Measurements from ENCODE around the gene TMEM82.

The TMEM82 gene

GRCh38 chr1:15777909-15778707 is 35.8 kb downstream of the TMEM82 start:
- no peak for TF ChIP-seq CTCF (conservative IDR thresholded peaks at IDR 0.05; ENCODE audit: low read depth, low read length)
- no peak overlapping the region for H3K4me3 ChIP-seq (ENCODE audit: low read depth, low read length)
- no peak for DNase-seq (ENCODE audit: low read depth)

- DNase-seq (ENCODE audit: low read depth) = no peak
- TF ChIP-seq CTCF (conservative IDR thresholded peaks at IDR 0.05; ENCODE audit: low read depth, low read length) = no peak
- no peak overlapping the region for H3K4me3 ChIP-seq (ENCODE audit: low read depth, low read length)
Measured at GRCh38 chr1:15785683-15786082, 43.4 kb downstream of the TMEM82 start.

- no peak for TF ChIP-seq CTCF (conservative IDR thresholded peaks at IDR 0.05; ENCODE audit: low read depth, low read length)
Measured at GRCh38 chr1:15786581-15786980, 44.3 kb downstream of the TMEM82 start.

GRCh38 chr1:15788624-15789301 is 46.5 kb downstream of the TMEM82 start:
- peak; percentile 57 for DNase-seq (ENCODE audit: low read depth)
- H3K4me3 ChIP-seq (ENCODE audit: low read depth, low read length) = no peak overlapping the region
- TF ChIP-seq CTCF (conservative IDR thresholded peaks at IDR 0.05; ENCODE audit: low read depth, low read length) = no peak

More at GRCh38 chr1:15786581-15786980, 44.3 kb downstream of the TMEM82 start:
- no peak for DNase-seq (ENCODE audit: low read depth)
- H3K4me3 ChIP-seq (ENCODE audit: low read depth, low read length) = no peak overlapping the region

GRCh38 chr1:15796086-15796462 is 53.8 kb downstream of the TMEM82 start:
- TF ChIP-seq CTCF (conservative IDR thresholded peaks at IDR 0.05; ENCODE audit: low read depth, low read length) = no peak
- no peak for DNase-seq (ENCODE audit: low read depth)
- H3K4me3 ChIP-seq (ENCODE audit: low read depth, low read length) = no peak overlapping the region

All from choroid plexus epithelial cell (primary cell).